ENCODE data around the gene LIF. TPM values are rescaled to one million over a fixed set of nuclear protein-coding genes. Genes with fewer than 3 reads are reported as not detected.
A peak's percentile ranks its signal among the peaks of the same experiment; 100 is the strongest.

Gene LIF
- total and polyA plus RNA-seq, 2 of the 4 experiments (the other 2 are of a cell fraction), result 130 to 214 TPM

DNA sequence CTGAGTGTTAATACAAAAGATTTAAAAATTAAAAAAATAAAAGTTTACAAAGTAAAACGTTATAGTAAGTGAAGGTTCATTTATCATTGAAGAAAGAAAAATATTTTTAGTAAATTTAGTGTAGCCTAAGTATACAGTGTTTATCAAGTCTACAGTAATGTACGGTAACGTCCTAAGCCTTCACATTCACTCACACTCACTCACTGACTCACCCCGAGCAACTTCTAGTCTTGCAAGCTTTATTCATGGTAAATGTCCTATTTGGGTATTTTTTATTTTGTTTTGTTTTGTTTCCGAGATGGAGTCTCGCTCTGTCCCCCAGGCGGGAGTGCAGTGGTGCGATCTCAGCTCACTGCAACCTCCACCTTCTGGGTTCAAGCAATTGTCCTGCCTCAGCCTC is 33.9 kb upstream of the LIF start:
- DNase-seq (peak; percentile 77), ATAC-seq (ENCODE audit: low read depth) (peak; percentile 73)

More for the DNA sequence above, 33.9 kb upstream of the LIF start:
- TF ChIP-seq MXI1 (IDR thresholded peaks at IDR 0.05; ENCODE audit: borderline replicate concordance, low read depth, low read length), result no peak
- TF ChIP-seq, protein P1, sequence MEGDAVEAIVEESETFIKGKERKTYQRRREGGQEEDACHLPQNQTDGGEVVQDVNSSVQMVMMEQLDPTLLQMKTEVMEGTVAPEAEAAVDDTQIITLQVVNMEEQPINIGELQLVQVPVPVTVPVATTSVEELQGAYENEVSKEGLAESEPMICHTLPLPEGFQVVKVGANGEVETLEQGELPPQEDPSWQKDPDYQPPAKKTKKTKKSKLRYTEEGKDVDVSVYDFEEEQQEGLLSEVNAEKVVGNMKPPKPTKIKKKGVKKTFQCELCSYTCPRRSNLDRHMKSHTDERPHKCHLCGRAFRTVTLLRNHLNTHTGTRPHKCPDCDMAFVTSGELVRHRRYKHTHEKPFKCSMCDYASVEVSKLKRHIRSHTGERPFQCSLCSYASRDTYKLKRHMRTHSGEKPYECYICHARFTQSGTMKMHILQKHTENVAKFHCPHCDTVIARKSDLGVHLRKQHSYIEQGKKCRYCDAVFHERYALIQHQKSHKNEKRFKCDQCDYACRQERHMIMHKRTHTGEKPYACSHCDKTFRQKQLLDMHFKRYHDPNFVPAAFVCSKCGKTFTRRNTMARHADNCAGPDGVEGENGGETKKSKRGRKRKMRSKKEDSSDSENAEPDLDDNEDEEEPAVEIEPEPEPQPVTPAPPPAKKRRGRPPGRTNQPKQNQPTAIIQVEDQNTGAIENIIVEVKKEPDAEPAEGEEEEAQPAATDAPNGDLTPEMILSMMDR (conservative IDR thresholded peaks at IDR 0.05; ENCODE audit: low read depth, low read length), result no peak
- TF ChIP-seq MAZ (IDR thresholded peaks at IDR 0.05; ENCODE audit: borderline replicate concordance, low read depth, low read length), result no peak
- TF ChIP-seq SMC3 (IDR thresholded peaks at IDR 0.05; ENCODE audit: low read depth, low read length), result no peak
- POLR2A ChIA-PET (ENCODE audit: unreplicated experiment), result no interaction called here
- Histone ChIP-seq H4K5ac (ENCODE audit: low read depth, low read length) (no peak overlapping the region), H3K18ac (ENCODE audit: low read depth, low read length) (no peak overlapping the region), H3K4ac (ENCODE audit: low read depth, low read length) (no peak overlapping the region), H3K36me3 (ENCODE audit: control insufficient read depth, insufficient read depth, low read length) (peaks cover 14% of the 10 kb centered on the region; the same call in 1 of the 2 replicates), H3K9ac (ENCODE audit: low read depth, low read length) (no peak overlapping the region), H3K23ac (ENCODE audit: low read depth, low read length) (no peak overlapping the region), H2AFZ (replicated peaks; ENCODE audit: low read length, poor library complexity) (no peak overlapping the region), H4K20me1 (ENCODE audit: insufficient read depth, low read length) (no peaks in the 10 kb centered on the region), H3K4me2 (ENCODE audit: low read depth, low read length) (no peak overlapping the region), H4K8ac (ENCODE audit: low read depth in 2 of 2, low read length in 2 of 2) (no peak overlapping the region), H2AK5ac (ENCODE audit: low read depth, low read length) (no peak overlapping the region), H3K9me1 (ENCODE audit: insufficient read depth, low read length) (peaks cover 8% of the 10 kb centered on the region), H3K4me1 (ENCODE audit: control insufficient read depth, insufficient read depth, low read length) (peaks cover 10% of the 10 kb centered on the region), H4K91ac (ENCODE audit: insufficient read depth, low read depth, low read length) (no peak overlapping the region), H3K9me3 (ENCODE audit: control insufficient read depth, insufficient read depth, low read length) (no peaks in the 10 kb centered on the region), H3K27ac (ENCODE audit: insufficient read depth, low read length) (no peak overlapping the region), H2AK9ac (replicated peaks; ENCODE audit: low read depth, low read length, poor library complexity) (no peak overlapping the region), H2BK120ac (ENCODE audit: low read depth, low read length) (no peak overlapping the region), H2BK15ac (ENCODE audit: low read depth, low read length) (no peak overlapping the region), H3K14ac (replicated peaks; ENCODE audit: low read depth, low read length) (no peak overlapping the region), H2BK5ac (ENCODE audit: low read depth, low read length, poor library complexity, severe bottlenecking) (no peak overlapping the region), H2BK20ac (ENCODE audit: low read depth, low read length) (no peak overlapping the region), H3K56ac (ENCODE audit: extremely low read depth, insufficient read depth, low read length) (no peak overlapping the region), H3K79me1 (ENCODE audit: low read depth in 1 of 2, low read length in 2 of 2) (no peaks in the 10 kb centered on the region), H3K27me3 (ENCODE audit: control insufficient read depth, insufficient read depth, low read length) (no peaks in the 10 kb centered on the region), H3K4me3 (ENCODE audit: insufficient read depth, low read depth, low read length) (no peak overlapping the region)
- CTCF ChIA-PET, result interaction anchor here (0.6 kb wide), 1 partner anchor 1530 kb away, joined by 4 read pairs; no protein-coding TSS in a partner anchor
- in situ Hi-C loops (cut with MboI; ENCODE audit: low sequenced_read_pairs) (no loop called here), dilution Hi-C loops (cut with HindIII; ENCODE audit: low sequenced_read_pairs, unreplicated experiment) (no loop called here), intact Hi-C loops (cut with micrococcal nuclease) (no loop called here)
- WGBS, 2 experiments (ENCODE audit: extremely low coverage in 2 of 2, insufficient read length in 1 of 2), result no CpG with 5 or more reads among the region's 8 CpGs
- BruUV-seq (replicated peaks), result no TSS peak
